ENCODE data around the gene OSR1.
"Not testable (repeated sequence)": the region's sequence is repeated elsewhere in the genome, so short reads cannot be mapped to it uniquely, and the experiment has no call there.

DNA sequence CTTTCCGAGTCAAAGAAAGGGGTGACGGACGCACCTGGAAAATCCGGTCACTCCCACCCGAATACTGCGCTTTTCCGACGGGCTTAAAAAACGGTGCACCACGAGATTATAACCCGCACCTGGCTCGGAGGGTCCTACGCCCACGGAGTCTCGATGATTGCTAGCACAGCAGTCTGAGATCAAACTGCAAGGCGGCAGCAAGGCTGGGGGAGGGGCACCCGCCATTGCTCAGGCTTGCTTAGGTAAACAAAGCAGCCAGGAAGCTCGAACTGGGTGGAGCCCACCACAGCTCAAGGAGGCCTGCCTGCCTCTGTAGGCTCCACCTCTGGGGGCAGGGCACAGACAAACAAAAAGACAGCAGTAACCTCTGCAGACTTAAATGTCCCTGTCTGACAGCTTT is 52.4 kb downstream of the OSR1 start:
- TF ChIP-seq POLR2A, POLR2AphosphoS5 (IDR thresholded peaks at IDR 0.05): not testable (repeated sequence)
- TF ChIP-seq, protein P1, sequence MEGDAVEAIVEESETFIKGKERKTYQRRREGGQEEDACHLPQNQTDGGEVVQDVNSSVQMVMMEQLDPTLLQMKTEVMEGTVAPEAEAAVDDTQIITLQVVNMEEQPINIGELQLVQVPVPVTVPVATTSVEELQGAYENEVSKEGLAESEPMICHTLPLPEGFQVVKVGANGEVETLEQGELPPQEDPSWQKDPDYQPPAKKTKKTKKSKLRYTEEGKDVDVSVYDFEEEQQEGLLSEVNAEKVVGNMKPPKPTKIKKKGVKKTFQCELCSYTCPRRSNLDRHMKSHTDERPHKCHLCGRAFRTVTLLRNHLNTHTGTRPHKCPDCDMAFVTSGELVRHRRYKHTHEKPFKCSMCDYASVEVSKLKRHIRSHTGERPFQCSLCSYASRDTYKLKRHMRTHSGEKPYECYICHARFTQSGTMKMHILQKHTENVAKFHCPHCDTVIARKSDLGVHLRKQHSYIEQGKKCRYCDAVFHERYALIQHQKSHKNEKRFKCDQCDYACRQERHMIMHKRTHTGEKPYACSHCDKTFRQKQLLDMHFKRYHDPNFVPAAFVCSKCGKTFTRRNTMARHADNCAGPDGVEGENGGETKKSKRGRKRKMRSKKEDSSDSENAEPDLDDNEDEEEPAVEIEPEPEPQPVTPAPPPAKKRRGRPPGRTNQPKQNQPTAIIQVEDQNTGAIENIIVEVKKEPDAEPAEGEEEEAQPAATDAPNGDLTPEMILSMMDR (IDR thresholded peaks at IDR 0.05 in 8 of 11, conservative IDR thresholded peaks at IDR 0.05 in 3 of 11) = not testable (repeated sequence)

Measured in spleen (tissue), 7 donors.